ENCODE results near the gene RBM20.

GRCh38 chr10:110790913-110791506 is 146.9 kb downstream of the RBM20 start:
- TF ChIP-seq CTCF (IDR thresholded peaks at IDR 0.05) (no peak), POLR2A (IDR thresholded peaks at IDR 0.05; ENCODE audit: low read length) (no peak), EP300 (IDR thresholded peaks at IDR 0.05) (no peak), CEBPB (IDR thresholded peaks at IDR 0.05) (no peak)

Data from A549 (cell line).